Bone marrow (tissue), 2 donors: Measurements from ENCODE around the gene PRSS12.

Experiments
- DNase-seq, 2 donors: peaks; one replicate each; lab custom pipeline; 2025; lab: John Stamatoyannopoulos, UW

Gene PRSS12

DNA sequence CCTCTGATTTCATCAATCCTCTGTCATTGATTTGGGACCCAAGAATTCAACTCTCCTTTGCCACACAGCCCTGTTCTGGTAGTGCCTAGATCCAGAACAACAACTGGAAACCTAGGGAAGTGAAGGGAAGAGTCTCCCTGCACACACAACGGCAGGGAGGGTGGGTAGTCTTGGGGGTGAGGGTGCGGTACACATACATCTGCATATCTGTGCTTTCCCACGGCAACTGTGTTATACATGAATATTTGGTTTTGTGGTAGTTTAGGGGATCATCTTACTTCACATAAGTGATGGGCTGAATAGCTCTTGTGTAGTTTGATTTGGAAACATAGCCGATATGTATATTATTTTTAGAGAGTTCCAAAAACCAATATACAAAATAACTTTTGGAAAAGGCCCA lies 3.3 kb upstream of the PRSS12 start:
- no peak for DNase-seq

- no peak for DNase-seq
Measured at GRCh38 chr4:118354913-118355312, 2.1 kb upstream of the PRSS12 start.

- DNase-seq, result no peak
Measured at GRCh38 chr4:118353534-118354030, 779 bp upstream of the PRSS12 start.

GRCh38 chr4:118351851-118352827 lies 664 bp downstream of the PRSS12 start:
- no peak for DNase-seq

- no peak for DNase-seq
Measured at GRCh38 chr4:118350961-118351360, 1.8 kb downstream of the PRSS12 start.

DNA sequence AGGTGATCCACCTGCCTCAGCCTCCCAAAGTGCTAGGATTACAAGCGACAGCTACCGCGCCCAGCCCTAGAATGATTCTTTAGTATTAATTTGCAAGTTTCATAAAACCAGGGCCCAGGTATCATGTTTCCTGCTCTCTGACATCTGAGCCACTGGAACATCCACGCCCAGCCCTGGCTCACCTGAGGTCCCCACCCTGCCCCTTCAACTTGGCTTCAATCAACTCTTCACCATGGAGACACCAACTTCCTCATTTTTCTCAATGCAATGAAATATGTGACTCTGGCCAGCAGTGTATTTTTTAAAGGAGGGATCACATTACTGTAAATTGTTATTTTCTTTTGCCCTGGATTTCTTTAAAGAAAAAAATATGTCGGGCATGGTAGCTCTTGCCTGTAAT lies 3.9 kb downstream of the PRSS12 start:
- no peak for DNase-seq

DNA sequence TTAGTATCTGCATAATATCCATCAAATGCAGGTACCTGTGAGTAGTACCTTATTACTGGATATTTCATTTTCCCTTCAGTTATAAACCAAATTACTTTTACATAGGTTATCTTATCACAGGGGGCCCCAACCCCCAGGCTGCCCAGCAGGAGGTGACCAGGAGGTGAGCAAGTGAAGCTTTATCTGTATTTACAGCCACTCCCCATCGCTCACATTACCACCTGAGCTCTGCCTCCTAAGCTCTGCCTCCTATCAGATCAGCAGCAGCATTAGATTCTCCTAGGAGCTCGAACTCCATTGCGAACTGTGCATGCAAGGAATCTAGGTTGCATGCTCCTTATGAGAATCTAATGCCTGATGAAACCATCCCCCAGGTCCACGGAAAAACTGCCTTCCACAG lies 6.3 kb downstream of the PRSS12 start:
- no peak for DNase-seq

DNA sequence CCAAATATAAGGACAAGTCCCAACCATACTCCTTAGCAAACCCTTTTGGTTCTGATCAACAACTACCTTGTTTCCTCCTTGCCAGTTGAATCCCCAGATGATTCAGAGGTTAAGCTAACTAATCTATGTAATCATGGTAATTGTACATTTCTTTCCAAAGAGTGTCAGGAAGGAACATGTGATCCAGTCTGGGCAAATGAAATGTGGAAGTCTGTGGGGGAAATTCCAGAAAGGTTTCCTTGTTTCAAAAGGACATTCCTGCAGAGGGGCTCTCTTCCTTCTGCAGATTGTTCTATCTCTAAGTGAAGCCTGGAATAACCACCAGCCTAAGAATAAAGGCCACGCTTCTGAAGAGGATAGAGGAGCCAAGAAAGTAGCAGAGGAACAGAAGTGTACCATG lies 7.0 kb downstream of the PRSS12 start:
- no peak for DNase-seq

GRCh38 chr4:118344801-118345200 lies 8.0 kb downstream of the PRSS12 start:
- DNase-seq, result no peak

- DNase-seq, result no peak
Measured at GRCh38 chr4:118343501-118343900, 9.3 kb downstream of the PRSS12 start.

DNA sequence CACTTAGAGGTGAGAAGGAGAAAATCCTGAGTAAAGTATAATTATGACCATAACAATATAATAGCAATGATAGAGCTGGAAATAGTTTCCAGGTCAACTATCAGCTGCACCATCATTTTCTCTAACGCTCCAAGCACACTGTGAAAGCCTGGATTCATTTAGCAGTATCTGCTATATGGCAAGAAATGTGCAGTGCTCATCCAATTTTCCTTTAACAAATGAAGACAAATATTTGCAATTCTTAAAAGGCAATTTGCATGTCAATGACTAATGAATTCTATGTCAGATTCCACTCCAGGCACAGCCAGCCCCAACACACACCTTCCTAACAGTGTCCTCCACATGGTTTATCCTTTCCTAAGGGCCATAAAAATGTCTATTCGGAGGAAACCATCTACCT lies 12.7 kb downstream of the PRSS12 start:
- DNase-seq, result no peak

GRCh38 chr4:118338981-118339765 lies 13.6 kb downstream of the PRSS12 start:
- no peak for DNase-seq

- no peak for DNase-seq
Measured at GRCh38 chr4:118338518-118338917, 14.3 kb downstream of the PRSS12 start.

GRCh38 chr4:118337954-118338353 lies 14.8 kb downstream of the PRSS12 start:
- no peak for DNase-seq

- no peak for DNase-seq
Measured at GRCh38 chr4:118335774-118336173, 17.0 kb downstream of the PRSS12 start.

DNA sequence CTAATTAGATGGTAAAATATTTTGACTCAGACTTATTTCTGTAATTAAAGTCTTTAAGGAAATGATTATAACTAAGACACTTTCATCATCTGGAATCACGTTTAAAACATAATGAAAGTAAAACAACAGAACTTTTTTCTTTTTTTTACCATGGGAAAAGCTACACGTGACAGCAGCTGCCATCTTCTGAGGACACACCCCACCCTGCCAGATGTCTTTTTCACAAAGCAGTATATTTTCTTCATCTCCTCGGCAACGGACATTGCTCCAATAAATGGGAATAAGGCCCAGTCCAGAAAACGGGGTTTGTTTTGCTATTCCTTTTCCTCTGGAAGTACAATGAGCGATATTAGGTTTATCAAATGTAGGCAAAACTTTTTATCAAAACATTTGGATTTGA lies 17.5 kb downstream of the PRSS12 start:
- DNase-seq, result no peak

DNA sequence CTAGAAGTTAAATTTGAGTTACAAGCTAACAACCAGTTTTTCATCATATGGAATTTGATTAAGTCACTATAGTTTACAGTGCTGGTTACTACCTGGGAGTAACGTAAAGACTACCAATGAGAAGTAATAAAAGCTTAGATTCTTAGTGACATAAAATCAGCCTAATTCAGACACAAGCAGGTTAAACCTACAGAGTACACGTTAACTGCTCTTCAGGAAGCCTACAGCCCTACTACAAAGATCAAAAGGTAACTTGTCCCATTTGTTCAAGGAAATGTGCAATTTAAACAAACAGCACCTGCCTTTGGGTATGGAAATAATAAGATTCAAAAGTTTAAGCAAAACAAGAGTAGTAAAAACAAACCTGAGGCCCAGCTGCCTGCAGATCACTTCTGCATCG lies 21.5 kb downstream of the PRSS12 start:
- DNase-seq, result no peak

DNA sequence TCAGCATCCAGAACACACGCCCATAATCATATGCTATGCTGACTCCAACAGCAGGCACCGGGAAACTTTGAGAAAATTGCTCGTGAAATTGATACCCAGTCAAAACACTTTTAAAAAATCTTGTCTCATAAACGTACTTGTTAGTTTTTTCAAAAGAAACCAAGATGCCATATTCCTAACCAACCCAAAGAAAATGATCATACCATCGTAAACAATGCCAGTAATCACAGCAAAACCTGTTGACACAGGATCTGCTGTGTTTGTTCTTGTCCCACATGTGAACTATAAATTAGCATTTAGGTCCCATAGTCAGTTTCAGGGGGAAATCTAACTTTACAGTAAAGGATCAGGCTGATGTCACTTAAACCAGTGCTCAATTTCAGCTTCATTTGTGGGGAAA lies 23.0 kb downstream of the PRSS12 start:
- DNase-seq, result no peak

DNA sequence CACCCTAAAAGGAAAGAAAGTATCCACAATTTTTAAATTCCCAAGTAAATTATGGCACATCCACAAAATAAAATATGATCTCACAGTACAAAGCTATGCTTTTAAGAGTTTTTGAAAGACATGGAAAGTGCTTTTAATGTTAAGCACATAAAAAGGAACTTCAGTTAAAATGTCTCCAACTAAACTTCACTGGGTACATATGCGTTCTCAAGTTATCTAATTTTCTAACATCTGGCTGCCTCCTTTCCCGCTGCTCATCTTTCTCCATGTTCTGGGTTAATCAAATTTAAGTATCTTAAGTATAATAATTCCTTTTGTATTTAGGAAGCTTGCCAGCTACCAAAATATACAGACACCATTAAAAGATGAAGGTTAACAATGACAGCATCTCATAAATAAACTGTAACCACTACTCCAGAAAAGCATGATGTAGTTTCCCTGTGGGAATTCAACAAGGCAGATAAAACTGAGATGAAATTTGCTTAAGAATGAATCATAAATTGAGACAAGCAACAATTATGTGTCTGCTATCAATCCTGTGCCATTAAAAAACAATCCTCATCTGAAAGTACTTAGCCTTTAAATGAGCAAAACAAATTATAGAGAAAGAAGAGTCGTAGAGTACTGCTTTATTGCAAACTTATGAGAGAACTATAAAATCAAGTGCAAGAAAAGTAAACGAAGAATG lies 25.1 kb downstream of the PRSS12 start:
- no peak for DNase-seq

DNA sequence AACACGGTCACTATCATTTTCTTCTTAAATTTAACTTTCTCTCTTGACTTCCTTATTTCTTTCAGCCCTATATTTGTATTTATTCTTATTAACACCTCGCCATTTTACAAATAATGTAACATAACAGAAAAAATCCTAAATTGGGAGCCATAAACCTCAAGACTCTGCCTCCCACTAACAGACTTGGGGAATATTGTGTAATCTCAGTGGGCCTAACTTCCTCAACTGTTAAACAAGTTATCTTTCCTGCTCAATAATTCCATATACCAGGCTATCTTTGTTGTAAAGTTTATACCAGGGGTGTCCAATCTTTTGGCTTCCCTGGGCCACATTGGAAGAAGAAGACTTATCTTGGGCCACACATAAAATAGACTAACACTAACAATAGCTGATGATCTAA lies 26.2 kb downstream of the PRSS12 start:
- DNase-seq, result no peak

- no peak for DNase-seq
Measured at GRCh38 chr4:118325431-118325830, 27.4 kb downstream of the PRSS12 start.

DNA sequence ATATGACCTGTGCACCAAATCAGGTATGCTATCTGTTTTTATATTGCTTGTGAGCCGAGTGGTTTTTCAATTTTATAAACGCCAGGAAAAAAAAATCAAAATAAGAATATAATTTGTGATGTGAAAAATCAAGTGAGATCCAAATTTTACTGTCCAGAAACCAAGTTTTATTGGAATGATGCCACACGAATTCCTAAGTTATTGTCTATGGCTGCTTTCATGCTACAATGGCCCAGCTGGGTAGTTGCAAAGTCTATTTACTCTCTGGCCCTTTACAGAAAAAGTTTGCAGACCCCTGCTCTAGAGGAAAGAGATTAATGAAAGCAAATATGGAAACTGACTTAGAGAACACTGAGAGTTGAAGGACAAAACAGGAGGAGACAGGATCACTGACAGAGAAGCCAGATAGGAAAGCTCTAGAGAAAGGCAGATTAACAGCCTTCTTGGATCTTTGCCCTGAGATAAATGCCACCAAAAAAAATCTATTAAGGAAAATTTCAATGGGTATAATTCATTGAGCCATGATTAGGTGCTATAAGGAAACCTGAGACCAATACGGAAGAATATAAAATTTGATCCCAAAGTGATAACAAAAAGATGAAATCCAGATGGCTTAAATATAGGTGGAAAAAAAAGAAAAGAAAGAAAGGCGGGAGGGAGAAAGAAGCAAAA lies 29.8 kb downstream of the PRSS12 start:
- no peak for DNase-seq
